ENCODE data around the gene ANK2. TPM values are rescaled to one million over a fixed set of nuclear protein-coding genes. Genes with fewer than 3 reads are reported as not detected.

Gene ANK2
- polyA plus RNA-seq, 1 experiment = 1.3 TPM

DNA sequence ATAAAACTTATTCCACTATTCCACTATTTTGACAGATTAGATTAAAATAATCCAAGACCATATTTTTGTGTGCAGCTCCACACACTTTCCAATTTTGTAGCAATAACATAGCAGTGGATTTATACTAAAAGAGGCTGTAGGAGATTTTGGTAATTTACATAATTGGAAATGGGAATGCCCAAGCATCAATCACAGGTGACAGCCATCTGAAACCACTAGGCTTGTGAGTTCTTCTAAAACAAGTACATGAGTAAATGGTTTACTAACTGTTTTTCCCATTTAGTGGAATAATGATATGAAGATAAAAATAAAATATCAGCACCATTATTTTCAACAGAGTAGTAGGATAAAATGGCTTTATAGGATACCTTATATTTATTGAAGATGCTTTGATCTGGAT lies 4.4 kb downstream of the ANK2 start:
- Histone ChIP-seq H3K27me3 (ENCODE audit: control insufficient read depth, insufficient read depth, low read length) (no peaks in the 10 kb centered on the region), H3K27ac (ENCODE audit: low read depth, low read length) (no peak overlapping the region), H3K9me3 (ENCODE audit: control insufficient read depth, insufficient read depth, low read length) (no peaks in the 10 kb centered on the region), H3K4me3 (ENCODE audit: low read depth, low read length) (no peak overlapping the region)
- TF ChIP-seq, protein P1, sequence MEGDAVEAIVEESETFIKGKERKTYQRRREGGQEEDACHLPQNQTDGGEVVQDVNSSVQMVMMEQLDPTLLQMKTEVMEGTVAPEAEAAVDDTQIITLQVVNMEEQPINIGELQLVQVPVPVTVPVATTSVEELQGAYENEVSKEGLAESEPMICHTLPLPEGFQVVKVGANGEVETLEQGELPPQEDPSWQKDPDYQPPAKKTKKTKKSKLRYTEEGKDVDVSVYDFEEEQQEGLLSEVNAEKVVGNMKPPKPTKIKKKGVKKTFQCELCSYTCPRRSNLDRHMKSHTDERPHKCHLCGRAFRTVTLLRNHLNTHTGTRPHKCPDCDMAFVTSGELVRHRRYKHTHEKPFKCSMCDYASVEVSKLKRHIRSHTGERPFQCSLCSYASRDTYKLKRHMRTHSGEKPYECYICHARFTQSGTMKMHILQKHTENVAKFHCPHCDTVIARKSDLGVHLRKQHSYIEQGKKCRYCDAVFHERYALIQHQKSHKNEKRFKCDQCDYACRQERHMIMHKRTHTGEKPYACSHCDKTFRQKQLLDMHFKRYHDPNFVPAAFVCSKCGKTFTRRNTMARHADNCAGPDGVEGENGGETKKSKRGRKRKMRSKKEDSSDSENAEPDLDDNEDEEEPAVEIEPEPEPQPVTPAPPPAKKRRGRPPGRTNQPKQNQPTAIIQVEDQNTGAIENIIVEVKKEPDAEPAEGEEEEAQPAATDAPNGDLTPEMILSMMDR (IDR thresholded peaks at IDR 0.05; ENCODE audit: low read depth, low read length) = no peak
- POLR2A ChIA-PET = no interaction called here
- DNase-seq (ENCODE audit: low read depth, low spot score) = no peak
- CTCF ChIA-PET = no interaction called here

DNA sequence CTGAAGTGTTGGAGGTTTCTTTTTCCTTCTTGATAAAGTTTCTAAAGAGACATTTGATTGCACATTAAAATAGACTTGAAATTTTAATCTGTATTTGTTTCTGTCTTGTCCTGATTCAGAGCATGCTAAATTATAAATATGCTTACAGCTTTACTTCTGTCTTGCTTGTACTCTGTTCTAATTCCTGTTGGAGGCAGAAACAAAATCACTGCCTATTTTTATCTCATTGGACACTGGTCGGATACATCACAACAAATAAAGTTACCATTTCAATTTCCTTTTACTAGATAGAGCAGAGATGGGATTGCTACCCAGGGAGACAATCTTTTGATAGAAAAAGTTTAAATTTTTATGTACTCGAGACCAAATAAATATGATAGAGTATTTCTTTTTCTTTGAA lies 6.9 kb downstream of the ANK2 start:
- no peaks in the 10 kb centered on the region for H3K27me3 ChIP-seq (ENCODE audit: control insufficient read depth, insufficient read depth, low read length)
- ChIA-PET CTCF (no interaction called here), POLR2A (no interaction called here)
- no peak overlapping the region for H3K4me3 ChIP-seq (ENCODE audit: low read depth, low read length)
- no peak overlapping the region for H3K27ac ChIP-seq (ENCODE audit: low read depth, low read length)
- no peaks in the 10 kb centered on the region for H3K9me3 ChIP-seq (ENCODE audit: control insufficient read depth, insufficient read depth, low read length)
- no peak for DNase-seq (ENCODE audit: low read depth, low spot score)
- TF ChIP-seq, protein P1 (IDR thresholded peaks at IDR 0.05; ENCODE audit: low read depth, low read length) = no peak

DNA sequence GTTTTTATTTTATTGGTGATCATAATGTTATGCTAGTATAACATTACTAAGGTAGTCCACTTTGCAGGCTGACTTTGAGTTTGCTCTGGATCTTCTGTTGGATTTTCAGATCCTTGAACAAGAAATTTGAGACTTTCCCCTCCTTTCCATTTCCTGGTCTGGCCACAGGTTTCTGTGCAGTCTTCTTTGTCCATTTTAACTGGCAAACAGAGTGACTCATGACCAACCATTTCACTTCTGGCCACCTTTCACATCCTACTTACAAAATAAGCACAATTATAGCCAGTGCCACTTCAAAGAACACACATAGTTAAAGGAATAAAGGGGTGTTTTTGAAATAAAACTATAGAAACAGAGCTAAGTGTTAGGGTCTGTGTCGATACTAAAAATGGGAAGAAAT lies 8.4 kb downstream of the ANK2 start:
- Histone ChIP-seq H3K27me3 (ENCODE audit: control insufficient read depth, insufficient read depth, low read length) (no peaks in the 10 kb centered on the region), H3K9me3 (ENCODE audit: control insufficient read depth, insufficient read depth, low read length) (no peaks in the 10 kb centered on the region), H3K27ac (ENCODE audit: low read depth, low read length) (no peak overlapping the region), H3K4me3 (ENCODE audit: low read depth, low read length) (no peak overlapping the region)
- POLR2A ChIA-PET = no interaction called here
- CTCF ChIA-PET = no interaction called here
- TF ChIP-seq, protein P1 (IDR thresholded peaks at IDR 0.05; ENCODE audit: low read depth, low read length) = no peak
- no peak for DNase-seq (ENCODE audit: low read depth, low spot score)

DNA sequence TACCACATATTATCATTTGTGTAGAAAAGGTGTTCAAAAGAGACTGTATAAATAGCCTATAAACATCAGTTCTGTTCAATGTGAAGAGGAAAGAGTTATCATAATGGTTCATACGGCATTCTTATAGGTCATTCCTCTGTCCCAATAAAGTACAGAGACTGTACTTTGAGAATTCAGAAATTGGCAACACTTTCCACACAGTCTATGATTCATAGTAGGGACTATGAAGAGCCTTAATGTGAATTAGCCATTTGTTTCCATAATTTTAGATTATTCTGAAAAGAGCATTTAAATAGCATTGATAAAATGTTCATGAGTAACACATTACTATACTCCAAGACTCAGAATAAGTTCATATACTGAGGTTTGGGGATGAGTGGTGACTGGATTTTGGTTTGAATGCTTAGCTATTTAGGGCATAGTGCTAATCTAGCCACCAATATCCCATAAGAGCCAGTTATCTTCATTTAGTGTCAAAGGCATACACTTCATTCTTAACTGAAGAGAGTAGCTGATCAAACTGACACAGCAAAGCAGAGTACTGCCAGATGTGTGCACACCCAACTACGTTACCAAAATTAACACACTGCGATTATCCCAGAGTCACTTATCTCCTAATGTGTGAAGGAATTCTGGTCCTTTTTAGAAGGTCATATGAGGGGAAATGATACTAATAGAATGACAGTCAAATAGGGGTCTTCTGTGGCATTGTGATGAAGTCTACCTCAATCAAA lies 10.2 kb downstream of the ANK2 start:
- no peaks in the 10 kb centered on the region for H3K27me3 ChIP-seq (ENCODE audit: control insufficient read depth, insufficient read depth, low read length)
- DNase-seq (ENCODE audit: low read depth, low spot score) = no peak
- H3K27ac ChIP-seq (ENCODE audit: low read depth, low read length) = no peak overlapping the region
- CTCF ChIA-PET = interaction anchor here (0.5 to 0.6 kb wide), 2 partner anchors 44 to 293 kb away, joined by 3 to 5 read pairs; no protein-coding TSS in a partner anchor
- no peak overlapping the region for H3K4me3 ChIP-seq (ENCODE audit: low read depth, low read length)
- TF ChIP-seq, protein P1 (IDR thresholded peaks at IDR 0.05; ENCODE audit: low read depth, low read length) = no peak
- POLR2A ChIA-PET = no interaction called here
- no peaks in the 10 kb centered on the region for H3K9me3 ChIP-seq (ENCODE audit: control insufficient read depth, insufficient read depth, low read length)

DNA sequence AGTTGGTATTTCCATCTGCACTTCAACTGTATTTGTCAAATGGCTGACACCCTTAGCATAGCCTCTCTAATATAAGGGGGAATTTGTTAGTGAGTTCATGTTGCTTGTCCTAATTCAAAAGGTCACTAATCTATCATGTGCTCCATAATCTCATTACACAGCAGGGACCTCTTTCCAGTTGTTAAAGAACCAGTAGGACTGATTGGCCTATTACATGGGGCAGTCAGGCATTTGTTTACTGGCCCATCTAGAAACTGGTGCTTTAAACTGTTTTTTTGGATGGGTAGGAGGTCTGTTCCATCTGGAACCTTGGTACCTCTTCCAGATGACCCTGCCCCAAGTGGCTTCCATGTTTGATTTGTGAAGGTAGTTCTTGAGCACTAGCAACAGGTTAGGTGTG lies 11.4 kb downstream of the ANK2 start:
- H3K4me3 ChIP-seq (ENCODE audit: low read depth, low read length) = no peak overlapping the region
- no peak overlapping the region for H3K27ac ChIP-seq (ENCODE audit: low read depth, low read length)
- CTCF ChIA-PET = no interaction called here
- DNase-seq (ENCODE audit: low read depth, low spot score) = no peak
- no peaks in the 10 kb centered on the region for H3K9me3 ChIP-seq (ENCODE audit: control insufficient read depth, insufficient read depth, low read length)
- TF ChIP-seq, protein P1 (IDR thresholded peaks at IDR 0.05; ENCODE audit: low read depth, low read length) = no peak
- POLR2A ChIA-PET = no interaction called here
- H3K27me3 ChIP-seq (ENCODE audit: control insufficient read depth, insufficient read depth, low read length) = no peaks in the 10 kb centered on the region

Measured in AG04450 (cell line).